Neutrophil (primary cell): ENCODE results near the gene CIB4.

ENCODE experiments used
- H3K27ac ChIP-seq: fragments of 200-600 bp; sonication (generic); 2 replicates; pipeline ENCODE4 v1.5.1; 2016; ENCODE audit warnings: mild to moderate bottlenecking, moderate library complexity
- H3K27me3 ChIP-seq: fragments of 200-600 bp; sonication (generic); 2 replicates; pipeline ENCODE4 v1.6.0; 2016; ENCODE audit warnings: mild to moderate bottlenecking
- H3K36me3 ChIP-seq: fragments of 200-600 bp; sonication (generic); 2 replicates; pipeline ENCODE4 v1.5.1; 2017
- H3K4me1 ChIP-seq, 2 experiments: fragments of 200-600 bp in 1 of 2; sonication (generic) in 1 of 2; 1 replicate in 1 of 2; 2 replicates in 1 of 2; pipeline versions ENCODE4 v1.5.1 to v1.6.1; 2013 to 2016; ENCODE audit warnings: low read depth in 1 of 2, low read length in 1 of 2, mild to moderate bottlenecking in 1 of 2, moderate library complexity in 1 of 2; ENCODE audit not compliant: control insufficient read depth in 1 of 2, insufficient read depth in 1 of 2
- H3K4me3 ChIP-seq, 2 experiments: fragments of 200-600 bp in 1 of 2; sonication (generic) in 1 of 2; 1 replicate in 1 of 2; 2 replicates in 1 of 2; pipeline ENCODE4 v1.5.1; 2013 to 2016; ENCODE audit warnings: low read depth in 1 of 2, low read length in 1 of 2, mild to moderate bottlenecking in 1 of 2, moderate library complexity in 1 of 2
- H3K9me3 ChIP-seq: fragments of 200-600 bp; sonication (generic); 2 replicates; pipeline ENCODE4 v1.5.1; 2016
- TF ChIP-seq, protein P1 (sequence below): fragments of 200-600 bp; sonication (generic); IDR thresholded peaks from 2 replicates; pipeline ENCODE4 v1.5.1; 2016; ENCODE audit warnings: antibody characterized with exemption

Gene CIB4

DNA sequence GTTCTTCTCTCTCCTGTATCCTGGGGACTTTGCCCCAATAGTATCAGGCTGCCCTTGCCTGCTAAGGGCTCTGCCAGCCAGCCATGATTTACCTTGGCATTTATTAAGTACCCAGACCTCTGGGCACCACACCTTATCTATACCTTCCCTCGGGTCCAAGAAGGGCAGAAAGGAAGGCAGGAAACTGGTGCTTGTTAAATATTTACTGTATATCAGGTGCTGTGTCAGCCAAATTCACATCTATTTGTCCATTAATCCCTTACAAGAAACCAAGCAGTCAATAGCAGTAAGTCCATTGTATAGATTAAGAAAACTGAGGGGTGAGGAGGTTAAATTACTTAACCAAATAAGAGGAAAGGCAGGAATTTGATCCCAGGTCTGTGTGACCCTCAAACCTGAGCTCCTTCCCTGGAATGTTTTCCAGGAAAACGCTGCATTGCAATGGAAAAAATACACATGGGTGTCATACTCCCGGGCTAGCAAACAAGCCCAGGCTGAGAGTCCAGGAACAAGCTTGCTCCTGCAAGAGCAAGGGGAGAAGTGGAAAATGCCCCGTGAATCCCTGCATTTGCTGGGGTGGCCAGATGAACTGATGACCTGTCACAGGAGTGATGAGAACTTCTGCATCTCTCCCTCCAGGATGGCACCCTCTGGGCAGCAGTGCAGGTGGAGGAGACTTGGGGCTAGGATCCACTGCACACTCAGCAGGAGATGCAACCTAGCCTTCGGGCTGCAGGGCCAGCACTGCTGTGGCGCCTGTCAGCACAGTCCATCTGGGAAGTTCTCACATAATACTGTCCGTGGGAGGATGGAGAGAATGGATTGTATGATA, 30.4 kb downstream of the CIB4 start:
- TF ChIP-seq, protein P1, sequence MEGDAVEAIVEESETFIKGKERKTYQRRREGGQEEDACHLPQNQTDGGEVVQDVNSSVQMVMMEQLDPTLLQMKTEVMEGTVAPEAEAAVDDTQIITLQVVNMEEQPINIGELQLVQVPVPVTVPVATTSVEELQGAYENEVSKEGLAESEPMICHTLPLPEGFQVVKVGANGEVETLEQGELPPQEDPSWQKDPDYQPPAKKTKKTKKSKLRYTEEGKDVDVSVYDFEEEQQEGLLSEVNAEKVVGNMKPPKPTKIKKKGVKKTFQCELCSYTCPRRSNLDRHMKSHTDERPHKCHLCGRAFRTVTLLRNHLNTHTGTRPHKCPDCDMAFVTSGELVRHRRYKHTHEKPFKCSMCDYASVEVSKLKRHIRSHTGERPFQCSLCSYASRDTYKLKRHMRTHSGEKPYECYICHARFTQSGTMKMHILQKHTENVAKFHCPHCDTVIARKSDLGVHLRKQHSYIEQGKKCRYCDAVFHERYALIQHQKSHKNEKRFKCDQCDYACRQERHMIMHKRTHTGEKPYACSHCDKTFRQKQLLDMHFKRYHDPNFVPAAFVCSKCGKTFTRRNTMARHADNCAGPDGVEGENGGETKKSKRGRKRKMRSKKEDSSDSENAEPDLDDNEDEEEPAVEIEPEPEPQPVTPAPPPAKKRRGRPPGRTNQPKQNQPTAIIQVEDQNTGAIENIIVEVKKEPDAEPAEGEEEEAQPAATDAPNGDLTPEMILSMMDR = no peak
- Histone ChIP-seq H3K36me3 (no peaks in the 10 kb centered on the region), H3K27me3 (peaks cover 6% of the 10 kb centered on the region), H3K9me3 (no peaks in the 10 kb centered on the region), H3K4me3 (no peak overlapping the region), H3K4me1 (no peaks in the 10 kb centered on the region), H3K27ac (no peak overlapping the region)

- Histone ChIP-seq H3K27ac (no peak overlapping the region), H3K4me1 (no peaks in the 10 kb centered on the region), H3K27me3 (peaks cover 15% of the 10 kb centered on the region), H3K9me3 (no peaks in the 10 kb centered on the region), H3K36me3 (no peaks in the 10 kb centered on the region), H3K4me3 (no peak overlapping the region)
- TF ChIP-seq, protein P1 = no peak
These were observed 31.3 kb downstream of the CIB4 start for GRCh38 chr2:26609839-26610277.

GRCh38 chr2:26609205-26609631, 31.9 kb downstream of the CIB4 start:
- Histone ChIP-seq H3K4me3 (no peak overlapping the region), H3K9me3 (no peaks in the 10 kb centered on the region), H3K27ac (no peak overlapping the region), H3K4me1 (no peaks in the 10 kb centered on the region), H3K27me3 (peaks cover 21% of the 10 kb centered on the region), H3K36me3 (no peaks in the 10 kb centered on the region)
- TF ChIP-seq, protein P1 = no peak

DNA sequence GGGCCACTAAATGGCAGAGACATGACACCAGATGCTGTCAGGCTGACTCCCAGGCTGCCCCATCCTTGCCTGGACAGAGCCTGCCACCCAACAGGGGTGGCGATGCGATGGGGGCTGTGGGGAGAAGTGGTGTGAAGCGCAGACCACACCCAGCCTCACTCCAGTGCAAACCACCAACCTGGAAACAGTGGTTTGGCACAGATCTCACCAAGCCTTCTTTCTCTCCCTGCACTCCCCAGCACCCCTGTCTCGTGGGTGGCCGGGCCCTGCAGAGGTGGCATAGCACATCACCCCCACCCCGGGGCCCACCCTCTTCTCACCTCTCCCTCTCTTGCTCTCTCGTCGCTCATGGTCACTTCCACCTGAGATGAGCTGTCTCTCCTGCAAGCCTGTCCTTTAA, 32.6 kb downstream of the CIB4 start:
- H3K36me3 ChIP-seq = no peaks in the 10 kb centered on the region
- no peaks in the 10 kb centered on the region for H3K4me1 ChIP-seq
- no peak overlapping the region for H3K27ac ChIP-seq
- TF ChIP-seq, protein P1 = no peak
- peaks cover 28% of the 10 kb centered on the region for H3K27me3 ChIP-seq
- no peaks in the 10 kb centered on the region for H3K9me3 ChIP-seq
- no peak overlapping the region for H3K4me3 ChIP-seq

DNA sequence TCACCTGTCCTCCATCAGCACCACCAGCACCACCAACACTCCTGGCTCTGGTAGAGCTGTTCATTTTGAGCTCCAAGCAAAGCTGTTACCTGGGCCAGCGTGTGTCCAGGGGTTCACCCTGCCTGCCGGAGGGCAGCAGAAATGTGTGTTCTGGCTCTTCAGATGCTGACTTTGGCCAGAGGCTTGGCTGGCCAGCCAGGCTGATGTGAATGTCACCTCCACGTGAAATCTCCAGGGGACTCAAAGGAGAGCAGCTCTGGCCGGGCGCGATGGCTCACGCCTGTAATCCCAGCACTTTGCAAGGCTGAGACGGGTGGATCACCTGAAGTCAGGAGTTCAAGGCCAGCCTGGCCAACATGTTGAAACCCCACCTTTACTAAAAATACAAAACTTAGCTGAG, 33.5 kb downstream of the CIB4 start:
- H3K4me3 ChIP-seq = no peak overlapping the region
- H3K9me3 ChIP-seq = no peaks in the 10 kb centered on the region
- peaks cover 33% of the 10 kb centered on the region for H3K27me3 ChIP-seq
- no peaks in the 10 kb centered on the region for H3K36me3 ChIP-seq
- no peaks in the 10 kb centered on the region for H3K4me1 ChIP-seq
- H3K27ac ChIP-seq = no peak overlapping the region
- TF ChIP-seq, protein P1 = no peak
